ENCODE data around the gene MYH10.

- TF ChIP-seq EP300 (conservative IDR thresholded peaks at IDR 0.05; ENCODE audit: poor library complexity, severe bottlenecking) (no peak), CTCF (IDR thresholded peaks at IDR 0.05; ENCODE audit: poor library complexity, severe bottlenecking) (no peak), EZH2 (IDR thresholded peaks at IDR 0.05; ENCODE audit: borderline replicate concordance, insufficient read depth, low read length, poor library complexity, severe bottlenecking) (no peak)
Observed at GRCh38 chr17:8444494-8444893, 186.0 kb downstream of the MYH10 start.

Data from neural cell (in vitro differentiated cells).